ENCODE data around the gene RNASEL.

DNA sequence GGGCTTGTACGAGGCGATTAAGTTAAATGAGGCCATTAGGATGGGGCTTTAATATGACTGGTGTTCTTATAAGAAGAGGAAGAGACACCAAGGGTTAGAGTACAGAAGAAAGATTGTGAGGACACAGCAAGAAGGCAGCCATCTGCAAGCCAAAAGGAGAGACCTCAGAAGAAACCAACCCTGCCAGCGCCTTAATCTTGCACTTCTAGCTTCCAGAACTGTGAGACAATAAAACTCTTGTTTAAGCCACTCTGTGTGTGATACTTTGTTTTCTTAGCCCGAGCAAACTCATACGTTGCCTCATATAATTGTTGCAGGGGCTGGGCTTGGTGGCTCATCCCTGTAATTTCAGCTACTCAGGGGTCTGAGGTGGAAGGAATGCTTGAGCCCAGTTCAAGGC, 48.7 kb upstream of the RNASEL start:
- TF ChIP-seq, protein P1, sequence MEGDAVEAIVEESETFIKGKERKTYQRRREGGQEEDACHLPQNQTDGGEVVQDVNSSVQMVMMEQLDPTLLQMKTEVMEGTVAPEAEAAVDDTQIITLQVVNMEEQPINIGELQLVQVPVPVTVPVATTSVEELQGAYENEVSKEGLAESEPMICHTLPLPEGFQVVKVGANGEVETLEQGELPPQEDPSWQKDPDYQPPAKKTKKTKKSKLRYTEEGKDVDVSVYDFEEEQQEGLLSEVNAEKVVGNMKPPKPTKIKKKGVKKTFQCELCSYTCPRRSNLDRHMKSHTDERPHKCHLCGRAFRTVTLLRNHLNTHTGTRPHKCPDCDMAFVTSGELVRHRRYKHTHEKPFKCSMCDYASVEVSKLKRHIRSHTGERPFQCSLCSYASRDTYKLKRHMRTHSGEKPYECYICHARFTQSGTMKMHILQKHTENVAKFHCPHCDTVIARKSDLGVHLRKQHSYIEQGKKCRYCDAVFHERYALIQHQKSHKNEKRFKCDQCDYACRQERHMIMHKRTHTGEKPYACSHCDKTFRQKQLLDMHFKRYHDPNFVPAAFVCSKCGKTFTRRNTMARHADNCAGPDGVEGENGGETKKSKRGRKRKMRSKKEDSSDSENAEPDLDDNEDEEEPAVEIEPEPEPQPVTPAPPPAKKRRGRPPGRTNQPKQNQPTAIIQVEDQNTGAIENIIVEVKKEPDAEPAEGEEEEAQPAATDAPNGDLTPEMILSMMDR (IDR thresholded peaks at IDR 0.05) = no peak
- TF ChIP-seq EZH2 (IDR thresholded peaks at IDR 0.05) (no peak), EZH2phosphoT487 (IDR thresholded peaks at IDR 0.05) (no peak)

All from neural progenitor cell (in vitro differentiated cells).